Measurements from ENCODE around the gene SULT2B1. TPM values are rescaled to one million over a fixed set of nuclear protein-coding genes. Genes with fewer than 3 reads are reported as not detected.
"Not testable (repeated sequence)": the region's sequence is repeated elsewhere in the genome, so short reads cannot be mapped to it uniquely, and the experiment has no call there.

The SULT2B1 gene
- total and polyA plus RNA-seq, 5 experiments from 2014 or later = 0.18 TPM; not detected in 4

DNA sequence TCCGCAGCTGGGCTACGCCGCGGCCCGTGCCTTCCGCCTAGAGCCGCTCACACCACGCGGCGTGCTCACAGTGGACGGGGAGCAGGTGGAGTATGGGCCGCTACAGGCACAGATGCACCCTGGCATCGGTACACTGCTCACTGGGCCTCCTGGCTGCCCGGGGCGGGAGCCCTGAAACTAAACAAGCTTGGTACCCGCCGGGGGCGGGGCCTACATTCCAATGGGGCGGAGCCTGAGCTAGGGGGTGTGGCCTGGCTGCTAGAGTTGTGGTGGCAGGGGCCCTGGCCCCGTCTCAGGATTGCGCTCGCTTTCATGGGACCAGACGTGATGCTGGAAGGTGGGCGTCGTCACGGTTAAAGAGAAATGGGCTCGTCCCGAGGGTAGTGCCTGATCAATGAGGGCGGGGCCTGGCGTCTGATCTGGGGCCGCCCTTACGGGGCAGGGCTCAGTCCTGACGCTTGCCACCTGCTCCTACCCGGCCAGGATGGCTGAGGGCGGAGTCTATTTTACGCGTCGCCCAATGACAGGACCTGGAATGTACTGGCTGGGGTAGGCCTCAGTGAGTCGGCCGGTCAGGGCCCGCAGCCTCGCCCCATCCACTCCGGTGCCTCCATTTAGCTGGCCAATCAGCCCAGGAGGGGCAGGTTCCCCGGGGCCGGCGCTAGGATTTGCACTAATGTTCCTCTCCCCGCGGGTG, 77.8 kb downstream of the SULT2B1 start:
- H3K36me3 Mint-ChIP-seq = peaks cover 0 to 45% (median 8%) of the 10 kb centered on the region in 3 donors
- H3K4me1 Mint-ChIP-seq = peaks cover 15 to 49% (median 45%) of the 10 kb centered on the region in 4 donors
- no peak overlapping the region for H3K4me3 Mint-ChIP-seq

DNA sequence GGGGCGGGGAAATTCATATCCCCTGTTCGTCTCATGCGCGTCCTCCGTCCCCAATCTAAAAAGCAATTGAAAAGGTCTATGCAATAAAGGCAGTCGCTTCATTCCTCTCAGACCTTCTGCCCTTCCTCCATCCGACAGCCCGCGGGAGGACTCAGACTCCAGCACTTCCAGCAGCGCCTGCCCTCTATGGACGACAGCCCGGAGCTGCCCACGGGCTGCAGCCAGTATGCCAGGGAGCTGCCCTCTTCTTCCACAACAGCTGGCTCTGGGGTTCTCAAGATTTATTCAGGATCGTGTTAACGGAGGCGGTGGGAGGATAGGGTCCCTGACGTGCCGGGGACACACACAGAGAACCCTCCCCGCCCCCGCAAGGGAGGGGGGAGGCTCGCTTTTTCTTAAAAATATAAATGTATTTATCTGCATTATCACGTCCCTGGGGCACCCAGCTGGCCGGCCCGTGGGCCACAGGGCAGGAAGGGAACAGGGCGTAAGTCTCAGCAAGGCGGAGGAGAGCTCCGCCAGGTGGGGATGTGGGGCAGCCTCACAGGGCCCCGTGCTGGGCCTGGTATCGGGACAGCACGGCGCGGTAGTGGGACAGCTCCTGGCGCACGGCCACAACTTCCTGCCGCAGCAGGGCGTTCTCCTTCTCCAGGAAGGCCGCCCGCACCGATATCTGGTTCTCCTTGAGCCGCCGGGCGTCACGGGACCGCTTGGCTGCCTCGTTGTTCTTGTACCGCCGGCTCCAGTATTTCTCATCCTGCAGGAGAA, 78.5 kb downstream of the SULT2B1 start:
- peak in 1 of 10 donors; percentile 57 for DNase-seq
- peak overlapping the region in 6 of 10 donors; percentile 14 to 81 (median 72) for H3K27ac Mint-ChIP-seq
- no peak overlapping the region for H3K4me3 Mint-ChIP-seq
- no peaks in the 10 kb centered on the region for H3K27me3 Mint-ChIP-seq
- peaks cover 13 to 47% (median 44%) of the 10 kb centered on the region in 4 donors for H3K4me1 Mint-ChIP-seq
- no peak for ATAC-seq
- POLR2A ChIA-PET = interaction anchor here (0.5 to 4.6 kb wide), 7 partner anchors 8 to 1582 kb away, joined by 3 to 38 read pairs (median 6); partner anchors contain the start of genes CA11, DBP, RPL18 and SPHK2
- no peaks in the 10 kb centered on the region for H3K9me3 Mint-ChIP-seq
- peaks cover 0 to 46% (median 8%) of the 10 kb centered on the region in 3 donors for H3K36me3 Mint-ChIP-seq

More for the DNA sequence above, 77.8 kb downstream of the SULT2B1 start:
- POLR2A ChIA-PET = interaction anchor here (0.5 to 4.6 kb wide), 6 partner anchors 8 to 1582 kb away, joined by 3 to 38 read pairs (median 13); partner anchors contain the start of genes CA11, DBP, RPL18 and SPHK2
- Mint-ChIP-seq H3K9me3 (no peaks in the 10 kb centered on the region), H3K27me3 (no peaks in the 10 kb centered on the region), H3K27ac (peak overlapping the region in 5 of 10 donors; percentile 38 to 85 (median 61))
- ATAC-seq = no peak
- peak in 2 of 10 donors; percentile 35 to 71 for DNase-seq

DNA sequence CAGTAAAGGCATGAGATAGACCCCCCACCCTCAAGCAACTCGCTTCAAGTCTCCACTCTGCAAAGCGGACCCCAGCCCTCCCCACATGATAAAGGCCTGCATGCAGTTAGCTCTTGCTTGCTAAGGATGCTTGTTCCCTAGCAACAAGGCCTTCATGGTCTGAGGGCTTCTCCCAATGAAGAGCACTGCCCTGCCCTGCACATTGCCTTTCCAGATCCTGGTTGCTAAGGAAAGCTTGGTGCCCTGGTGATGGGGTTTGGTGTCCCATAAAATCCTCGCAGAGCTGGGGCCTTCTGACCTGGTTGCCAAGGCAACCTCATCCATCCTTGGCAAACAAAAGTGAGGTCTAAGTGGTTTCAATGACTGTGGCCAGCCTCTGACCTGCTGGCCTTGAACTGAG, 79.3 kb downstream of the SULT2B1 start:
- H3K27ac Mint-ChIP-seq = peak overlapping the region in 8 of 10 donors; percentile 35 to 92 (median 80)
- DNase-seq (peak in 1 of 10 donors; percentile 60), ATAC-seq (no peak)
- no peaks in the 10 kb centered on the region for H3K27me3 Mint-ChIP-seq
- POLR2A ChIA-PET = interaction anchor here (0.8 to 4.6 kb wide), 7 partner anchors 9 to 307 kb away, joined by 3 to 38 read pairs (median 3); partner anchors contain the start of genes CA11, RPL18 and SPHK2
- H3K4me1 Mint-ChIP-seq = peaks cover 11 to 49% (median 45%) of the 10 kb centered on the region in 4 donors
- H3K4me3 Mint-ChIP-seq = no peak overlapping the region
- H3K36me3 Mint-ChIP-seq = peaks cover 0 to 47% (median 8%) of the 10 kb centered on the region in 3 donors
- H3K9me3 Mint-ChIP-seq = no peaks in the 10 kb centered on the region

DNA sequence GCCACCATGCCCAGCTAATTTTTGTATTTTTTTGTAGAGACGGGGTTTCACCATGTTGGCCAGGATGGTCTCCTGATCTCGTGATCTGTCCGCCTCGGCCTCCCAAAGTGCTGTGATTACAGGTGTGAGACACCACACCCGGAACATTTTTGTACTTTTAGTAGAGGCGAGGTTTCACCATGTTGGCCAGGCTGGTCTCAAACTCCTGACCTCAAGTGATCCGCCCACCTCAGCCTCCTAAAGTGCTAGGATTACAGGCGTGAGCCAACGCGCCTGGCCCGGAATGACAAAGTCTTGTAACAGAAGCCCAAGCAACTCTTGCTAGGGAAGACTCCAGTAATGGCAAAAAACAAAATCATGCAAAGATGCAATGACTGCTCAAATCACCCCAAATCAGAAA, 80.3 kb downstream of the SULT2B1 start:
- not testable (repeated sequence) for DNase-seq, ATAC-seq
- peak overlapping the region; percentile 4 to 52 (median 27) for H3K4me3 Mint-ChIP-seq

DNA sequence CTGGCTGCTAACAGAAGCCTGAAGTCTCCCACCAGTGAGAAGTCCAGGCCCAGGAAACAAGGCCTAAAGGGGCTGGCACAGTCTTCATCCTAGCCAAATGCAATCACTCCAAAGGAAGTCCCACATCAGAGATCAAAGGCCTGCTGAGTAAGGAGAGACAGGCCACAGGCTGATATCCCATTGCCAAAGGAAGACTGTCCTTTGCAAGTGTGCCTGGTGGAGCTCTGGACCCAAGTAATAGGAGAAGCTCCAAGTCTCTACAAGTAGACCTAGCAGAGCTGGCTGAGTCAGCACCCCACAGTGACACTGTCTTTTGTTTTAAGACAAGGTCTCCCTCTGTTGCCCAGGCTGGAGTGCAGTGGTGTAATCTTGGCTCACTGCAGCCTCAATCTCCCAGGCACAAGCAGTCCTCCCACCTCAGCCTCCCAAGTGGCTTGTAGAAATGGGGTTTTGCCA, 80.7 kb downstream of the SULT2B1 start:
- no peaks in the 10 kb centered on the region for H3K9me3 Mint-ChIP-seq
- POLR2A ChIA-PET = interaction anchor here (0.7 to 4.3 kb wide), 7 partner anchors 9 to 1874 kb away, joined by 4 to 42 read pairs (median 20); partner anchors contain the start of genes CA11, RPL18 and SPHK2
- peaks cover 0 to 47% (median 8%) of the 10 kb centered on the region in 3 donors for H3K36me3 Mint-ChIP-seq
- H3K4me3 Mint-ChIP-seq = peak overlapping the region in 9 of 10 donors; percentile 4 to 52 (median 26)
- H3K27me3 Mint-ChIP-seq = no peaks in the 10 kb centered on the region
- peak overlapping the region in 9 of 10 donors; percentile 20 to 96 (median 85) for H3K27ac Mint-ChIP-seq
- H3K4me1 Mint-ChIP-seq = peaks cover 13 to 49% (median 42%) of the 10 kb centered on the region in 4 donors
- DNase-seq (no peak), ATAC-seq (no peak)

More for the DNA sequence above, 80.3 kb downstream of the SULT2B1 start:
- peaks cover 0 to 47% (median 8%) of the 10 kb centered on the region in 3 donors for H3K36me3 Mint-ChIP-seq
- POLR2A ChIA-PET = interaction anchor here (0.7 to 4.3 kb wide), 6 partner anchors 9 to 1874 kb away, joined by 3 to 37 read pairs (median 11); partner anchors contain the start of gene CA11
- not testable (repeated sequence) for H3K9me3 Mint-ChIP-seq, H3K27me3 Mint-ChIP-seq
- peak overlapping the region in 9 of 10 donors; percentile 20 to 96 (median 85) for H3K27ac Mint-ChIP-seq
- peaks cover 11 to 49% (median 43%) of the 10 kb centered on the region in 4 donors for H3K4me1 Mint-ChIP-seq

DNA sequence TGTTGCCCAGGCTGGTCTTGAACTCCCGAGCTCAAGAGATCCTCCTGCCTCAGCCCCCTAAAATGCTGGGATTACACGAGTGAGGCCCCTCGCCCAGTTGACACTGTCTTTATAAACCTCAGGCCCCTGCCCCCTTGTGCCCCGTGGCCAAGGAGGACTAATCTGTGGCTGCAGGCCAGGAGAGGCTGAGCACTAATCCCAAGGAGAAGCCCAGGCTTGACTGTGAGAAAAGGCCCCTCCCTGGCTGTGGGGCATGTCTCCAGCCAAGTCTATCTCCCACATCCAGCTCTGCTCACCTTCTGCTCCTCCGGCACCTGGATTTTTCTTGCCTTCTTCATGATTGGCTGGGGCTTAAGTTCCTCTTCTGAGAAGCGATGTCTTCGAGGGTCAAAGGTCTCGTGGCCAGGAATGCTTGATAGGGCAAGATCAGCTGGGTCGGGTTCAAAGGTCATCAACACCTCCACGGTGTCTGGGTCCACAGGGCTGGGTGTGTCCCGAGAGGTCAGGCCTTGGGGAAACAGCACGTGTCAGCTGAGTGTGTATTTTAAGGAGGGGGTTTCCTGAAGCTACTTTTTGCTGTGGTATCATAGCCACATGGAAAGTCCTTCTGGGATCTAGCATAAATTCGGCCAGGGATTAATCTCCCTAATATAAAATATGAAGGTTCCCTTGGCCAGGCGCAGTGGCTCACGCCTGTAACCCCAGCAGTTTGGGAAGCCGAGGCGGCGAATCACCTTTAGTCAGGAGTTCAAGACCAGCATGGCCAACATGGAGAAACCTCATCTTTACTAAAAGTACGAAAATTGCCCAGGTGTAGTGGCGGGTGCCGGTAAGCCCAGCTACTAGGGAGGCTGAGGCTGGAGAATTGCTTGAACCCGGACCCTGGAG, 81.4 kb downstream of the SULT2B1 start:
- no peak for DNase-seq
- Mint-ChIP-seq H3K4me3 (peak overlapping the region; percentile 78 to 93 (median 86)), H3K27me3 (no peaks in the 10 kb centered on the region), H3K4me1 (peaks cover 15 to 53% (median 48%) of the 10 kb centered on the region in 4 donors), H3K27ac (peak overlapping the region in 8 of 10 donors; percentile 92 to 96 (median 95)), H3K9me3 (peaks cover 0 to 2% (median 0%) of the 10 kb centered on the region in 9 donors), H3K36me3 (peaks cover 0 to 47% (median 8%) of the 10 kb centered on the region in 3 donors)
- POLR2A ChIA-PET = interaction anchor here (0.7 to 3.0 kb wide), 7 partner anchors 10 to 1875 kb away, joined by 3 to 42 read pairs (median 18); partner anchors contain the start of genes CA11, RPL18 and SPHK2
- ATAC-seq = no peak

DNA sequence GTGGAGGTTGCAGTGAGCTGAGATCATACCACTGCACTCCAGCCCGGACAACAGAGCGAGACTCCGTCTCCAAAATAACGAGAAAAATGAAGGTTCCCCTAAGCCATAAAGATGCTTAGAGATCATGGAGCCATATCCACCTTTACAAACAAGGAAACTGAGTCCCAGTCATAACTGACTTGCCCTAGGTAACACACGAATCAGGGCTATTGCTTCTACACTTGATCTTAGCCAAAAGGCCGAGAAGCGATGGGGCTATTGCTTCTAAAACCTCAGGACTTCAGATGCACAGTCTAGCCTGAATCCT, 82.0 kb downstream of the SULT2B1 start:
- POLR2A ChIA-PET = interaction anchor here (1.0 to 3.0 kb wide), 6 partner anchors 10 to 1236 kb away, joined by 3 to 42 read pairs (median 23); partner anchors contain the start of genes CA11, RPL18 and SPHK2
- Mint-ChIP-seq H3K27me3 (no peaks in the 10 kb centered on the region), H3K4me1 (peaks cover 20 to 56% (median 53%) of the 10 kb centered on the region in 4 donors), H3K9me3 (peaks cover 0 to 8% (median 0%) of the 10 kb centered on the region in 9 donors), H3K36me3 (peaks cover 0 to 43% (median 8%) of the 10 kb centered on the region in 3 donors), H3K4me3 (peak overlapping the region; percentile 78 to 93 (median 86)), H3K27ac (peak overlapping the region; percentile 70 to 96 (median 95))
- ATAC-seq = no peak
- no peak for DNase-seq

DNA sequence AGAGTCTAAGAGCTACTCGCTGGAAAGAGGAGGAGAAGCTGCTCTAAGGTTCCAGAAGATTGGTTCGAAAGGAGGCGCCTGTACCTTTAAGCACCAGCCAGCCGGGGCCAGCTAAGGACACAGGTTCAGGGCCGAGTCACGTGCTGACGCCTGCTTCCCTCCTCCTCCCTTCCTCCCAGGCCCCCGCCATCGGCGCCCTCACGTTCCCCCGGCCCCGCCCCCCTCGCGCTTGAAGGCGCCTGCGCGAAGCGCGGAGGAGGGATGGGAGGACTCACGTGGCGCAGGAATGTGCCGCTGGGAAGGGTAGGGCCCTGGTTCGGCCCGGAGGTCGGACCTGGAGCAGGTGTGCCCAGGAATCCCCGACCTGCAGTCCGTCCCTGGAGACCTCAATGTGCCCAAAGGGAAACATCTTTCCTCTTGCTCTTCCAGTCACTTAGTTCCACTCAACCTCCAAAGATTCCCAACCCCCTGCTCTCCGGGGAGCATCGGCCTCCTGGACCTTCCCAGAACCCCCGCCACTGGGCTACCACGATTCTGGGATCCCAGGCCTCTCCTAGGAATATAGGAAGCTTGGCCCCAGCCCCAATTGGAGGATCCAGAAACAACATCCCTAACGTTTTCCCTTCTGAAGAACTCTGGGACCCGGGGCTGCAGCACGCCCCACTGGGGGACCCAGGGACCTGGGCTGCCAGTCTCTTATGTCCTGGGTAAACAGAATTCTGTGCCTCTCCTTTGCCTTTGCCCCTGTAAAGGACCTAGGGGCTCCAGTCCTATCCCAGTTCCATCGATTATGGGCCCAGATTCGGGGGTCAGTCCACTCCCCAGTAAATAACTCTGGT, 82.7 kb downstream of the SULT2B1 start:
- peak; percentile 8 to 15 for ATAC-seq
- peaks cover 24 to 62% (median 59%) of the 10 kb centered on the region in 4 donors for H3K4me1 Mint-ChIP-seq
- no peaks in the 10 kb centered on the region for H3K27me3 Mint-ChIP-seq
- peaks cover 0 to 39% (median 8%) of the 10 kb centered on the region in 3 donors for H3K36me3 Mint-ChIP-seq
- POLR2A ChIA-PET = interaction anchor here (0.7 to 3.0 kb wide), 7 partner anchors 10 to 1235 kb away, joined by 3 to 42 read pairs (median 18); partner anchors contain the start of genes CA11, RPL18 and SPHK2
- peak; percentile 85 to 95 (median 88) for DNase-seq
- peak overlapping the region; percentile 70 to 96 (median 95) for H3K27ac Mint-ChIP-seq
- H3K4me3 Mint-ChIP-seq = peak overlapping the region; percentile 78 to 93 (median 86)
- peaks cover 0 to 8% (median 0%) of the 10 kb centered on the region in 9 donors for H3K9me3 Mint-ChIP-seq

DNA sequence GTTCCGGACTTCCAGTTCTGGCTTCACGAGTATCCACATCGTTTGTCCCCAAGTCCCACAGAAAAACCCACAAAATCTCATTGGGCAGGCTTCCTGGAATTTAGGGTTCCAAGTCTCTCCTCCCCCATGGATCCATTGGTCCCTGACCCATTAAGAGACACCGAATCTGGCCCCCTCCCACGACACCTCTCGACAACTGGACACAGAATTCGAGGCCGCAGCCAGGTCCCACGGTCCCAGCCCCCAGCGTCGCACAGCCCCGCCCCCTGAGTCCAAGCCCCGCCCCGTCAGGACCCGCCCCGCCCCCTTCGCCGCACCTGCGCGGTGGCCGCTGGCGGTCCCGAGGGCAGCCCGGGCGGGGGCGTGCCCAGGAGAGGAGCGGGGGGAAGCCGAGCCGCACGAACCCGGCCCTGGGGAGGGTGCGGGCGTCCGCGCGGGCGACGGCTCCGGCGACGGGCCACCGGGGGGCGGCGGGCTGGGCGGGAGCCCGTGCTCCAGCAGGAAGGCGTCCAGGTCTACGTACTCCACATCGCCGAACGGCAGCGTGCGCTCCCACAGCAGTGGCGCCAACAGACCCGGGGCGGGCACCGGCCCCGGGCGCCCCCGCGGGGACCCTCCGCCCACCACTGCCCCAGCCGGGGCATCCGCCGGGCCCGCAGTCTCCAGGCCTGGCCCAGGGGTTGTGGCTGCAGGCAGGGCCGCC, 83.4 kb downstream of the SULT2B1 start:
- ATAC-seq = peak in 1 of 2 donors; percentile 7
- H3K9me3 Mint-ChIP-seq = peaks cover 0 to 8% (median 0%) of the 10 kb centered on the region in 9 donors
- H3K4me1 Mint-ChIP-seq = peaks cover 27 to 66% (median 61%) of the 10 kb centered on the region in 4 donors
- POLR2A ChIA-PET = interaction anchor here (0.6 to 6.2 kb wide), 10 partner anchors 7 to 90 kb away, joined by 3 to 70 read pairs (median 32); partner anchors contain the start of genes CA11, FAM83E, RPL18 and SPHK2
- H3K27ac Mint-ChIP-seq = peak overlapping the region; percentile 94 to 100 (median 96)
- H3K4me3 Mint-ChIP-seq = peak overlapping the region; percentile 81 to 100 (median 98)
- H3K36me3 Mint-ChIP-seq = peaks cover 0 to 31% (median 5%) of the 10 kb centered on the region in 3 donors
- H3K27me3 Mint-ChIP-seq = no peaks in the 10 kb centered on the region
- DNase-seq = peak; percentile 58 to 84 (median 76)

Data from naive thymus-derived CD8-positive, alpha-beta T cell (primary cell).